Thoracic aorta (tissue), 2 donors: ENCODE data around the gene MYRF. TPM values are rescaled to one million over a fixed set of nuclear protein-coding genes. Genes with fewer than 3 reads are reported as not detected.

Experiments used
- ATAC-seq: fragments of 150-250 bp; one replicate; pipeline ENCODE4 v1.8.0; 2017; ENCODE audit warnings: low read depth; ENCODE audit not compliant: insufficient number of reproducible peaks, low FRiP score
- DNase-seq: peaks from one replicate; pipeline ENCODE4 v3.0.0-alpha.2; 2020; ENCODE audit warnings: low spot score
- H3K27ac ChIP-seq, 2 donors: fragments of 200-600 bp; sonication (generic); 1 replicate in 1 of 2; 2 replicates in 1 of 2; pipeline ENCODE4 v1.5.1; 2016; ENCODE audit warnings: mild to moderate bottlenecking in 2 of 2, moderate library complexity in 2 of 2
- H3K27me3 ChIP-seq: fragments of 200-600 bp; sonication (generic); replicated peaks from 2 replicates; pipeline ENCODE4 v1.6.0; 2016; ENCODE audit warnings: mild to moderate bottlenecking; ENCODE audit not compliant: insufficient read depth
- H3K36me3 ChIP-seq: fragments of 200-600 bp; sonication (generic); one replicate; pipeline ENCODE4 v1.5.1; 2016
- H3K4me1 ChIP-seq, 2 donors: fragments of 200-600 bp; sonication (generic); 1 replicate in 1 of 2; 2 replicates in 1 of 2; pipeline versions ENCODE4 v1.5.1 to v1.6.0; 2016; ENCODE audit warnings: low read depth in 2 of 2, mild to moderate bottlenecking in 1 of 2; ENCODE audit not compliant: control insufficient read depth in 1 of 2
- H3K4me3 ChIP-seq: fragments of 200-600 bp; sonication (generic); 2 replicates; pipeline ENCODE4 v1.5.1; 2016; ENCODE audit warnings: mild to moderate bottlenecking
- H3K9me3 ChIP-seq: fragments of 200-600 bp; sonication (generic); 2 replicates; pipeline ENCODE4 v1.5.1; 2016
- total RNA-seq, 2 donors: library from RNA; depleted of rRNA; stranded (reverse); fragments of >200 nt; gene quantifications; one replicate each; pipeline versions ENCODE4 v1.1.0 to v1.2.3, GENCODE V29; 2016
- TF ChIP-seq, protein P1 (sequence below): fragments of 200-600 bp; sonication (generic); IDR thresholded peaks from one replicate; pipeline ENCODE4 v1.5.1; 2019; ENCODE audit warnings: antibody characterized with exemption

The MYRF gene
- total RNA-seq, 2 donors from 2014 or later, result 5.1 TPM; not detected in 1

- peaks cover 26% of the 10 kb centered on the region for H3K36me3 ChIP-seq
- TF ChIP-seq, protein P1, sequence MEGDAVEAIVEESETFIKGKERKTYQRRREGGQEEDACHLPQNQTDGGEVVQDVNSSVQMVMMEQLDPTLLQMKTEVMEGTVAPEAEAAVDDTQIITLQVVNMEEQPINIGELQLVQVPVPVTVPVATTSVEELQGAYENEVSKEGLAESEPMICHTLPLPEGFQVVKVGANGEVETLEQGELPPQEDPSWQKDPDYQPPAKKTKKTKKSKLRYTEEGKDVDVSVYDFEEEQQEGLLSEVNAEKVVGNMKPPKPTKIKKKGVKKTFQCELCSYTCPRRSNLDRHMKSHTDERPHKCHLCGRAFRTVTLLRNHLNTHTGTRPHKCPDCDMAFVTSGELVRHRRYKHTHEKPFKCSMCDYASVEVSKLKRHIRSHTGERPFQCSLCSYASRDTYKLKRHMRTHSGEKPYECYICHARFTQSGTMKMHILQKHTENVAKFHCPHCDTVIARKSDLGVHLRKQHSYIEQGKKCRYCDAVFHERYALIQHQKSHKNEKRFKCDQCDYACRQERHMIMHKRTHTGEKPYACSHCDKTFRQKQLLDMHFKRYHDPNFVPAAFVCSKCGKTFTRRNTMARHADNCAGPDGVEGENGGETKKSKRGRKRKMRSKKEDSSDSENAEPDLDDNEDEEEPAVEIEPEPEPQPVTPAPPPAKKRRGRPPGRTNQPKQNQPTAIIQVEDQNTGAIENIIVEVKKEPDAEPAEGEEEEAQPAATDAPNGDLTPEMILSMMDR, result no peak
- no peak for ATAC-seq
Measured at GRCh38 chr11:61782841-61783240, 30.4 kb downstream of the MYRF start.

DNA sequence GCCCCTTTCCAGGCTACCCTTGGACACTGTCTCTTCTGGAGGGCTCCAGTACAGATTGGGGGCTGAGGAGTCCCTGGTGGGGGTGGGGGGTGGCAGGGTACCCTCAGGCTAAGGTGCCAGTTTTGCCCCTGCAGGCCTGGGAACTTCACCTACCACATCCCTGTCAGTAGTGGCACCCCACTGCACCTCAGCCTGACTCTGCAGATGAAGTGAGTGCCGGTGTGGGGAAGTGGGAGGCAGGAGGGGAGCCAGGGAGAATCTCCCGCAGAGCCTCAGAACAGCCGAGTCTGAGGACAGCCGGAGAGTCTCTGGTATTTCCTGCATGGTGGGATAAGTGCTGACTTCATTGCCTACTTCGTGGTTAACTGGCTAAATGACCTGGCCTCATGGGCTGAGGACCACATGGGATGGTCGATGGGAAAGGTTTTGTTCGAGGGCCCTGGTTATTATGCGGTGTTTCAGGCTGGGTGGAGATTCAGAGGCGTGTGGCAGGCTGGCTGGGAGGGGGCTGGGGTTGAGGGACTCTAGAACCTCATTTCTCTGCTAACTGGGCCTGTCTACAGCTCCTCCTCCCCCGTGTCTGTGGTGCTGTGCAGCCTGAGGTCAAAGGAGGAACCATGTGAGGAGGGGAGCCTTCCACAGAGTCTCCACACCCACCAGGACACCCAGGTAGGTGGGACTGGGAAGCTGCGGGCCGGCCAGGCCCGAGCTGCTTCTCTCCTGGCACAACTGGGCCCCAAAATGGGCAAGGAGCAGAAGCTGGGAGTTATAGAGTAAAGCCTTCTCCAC, 31.5 kb downstream of the MYRF start:
- no peaks in the 10 kb centered on the region for H3K4me1 ChIP-seq
- no peak overlapping the region for H3K27ac ChIP-seq
- H3K36me3 ChIP-seq, result peaks cover 35% of the 10 kb centered on the region
- H3K4me3 ChIP-seq, result no peak overlapping the region
- no peak for DNase-seq
- TF ChIP-seq, protein P1, result no peak
- H3K9me3 ChIP-seq, result no peaks in the 10 kb centered on the region
- H3K27me3 ChIP-seq, result no peaks in the 10 kb centered on the region
- ATAC-seq, result no peak

More at GRCh38 chr11:61782841-61783240, 30.4 kb downstream of the MYRF start:
- H3K4me3 ChIP-seq, result no peak overlapping the region
- no peaks in the 10 kb centered on the region for H3K9me3 ChIP-seq
- H3K27me3 ChIP-seq, result no peaks in the 10 kb centered on the region
- H3K27ac ChIP-seq, result no peak overlapping the region
- no peaks in the 10 kb centered on the region for H3K4me1 ChIP-seq
- DNase-seq, result no peak

DNA sequence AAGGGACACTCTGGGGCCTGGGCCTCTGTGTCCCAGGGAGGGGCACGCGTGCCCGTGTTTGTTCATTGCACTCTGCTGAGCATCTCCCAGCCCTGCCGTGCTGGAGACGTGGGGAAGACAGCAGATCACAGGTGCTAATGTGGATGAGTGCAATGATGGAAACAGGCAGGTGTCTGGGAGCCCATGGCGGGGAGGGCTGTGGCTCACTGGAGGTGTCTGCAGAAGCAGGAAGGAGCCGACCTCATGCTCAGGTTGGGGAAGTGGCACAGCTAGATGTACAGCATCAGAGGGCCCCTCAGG, 32.0 kb downstream of the MYRF start:
- H3K4me3 ChIP-seq, result no peak overlapping the region
- ATAC-seq (no peak), DNase-seq (no peak)
- TF ChIP-seq, protein P1, result no peak
- peaks cover 41% of the 10 kb centered on the region for H3K36me3 ChIP-seq
- no peaks in the 10 kb centered on the region for H3K9me3 ChIP-seq
- H3K27me3 ChIP-seq, result no peaks in the 10 kb centered on the region
- H3K4me1 ChIP-seq, result no peaks in the 10 kb centered on the region
- H3K27ac ChIP-seq, result no peak overlapping the region

- no peak for ATAC-seq
- Histone ChIP-seq H3K9me3 (no peaks in the 10 kb centered on the region), H3K27me3 (no peaks in the 10 kb centered on the region), H3K4me3 (no peak overlapping the region), H3K4me1 (peaks cover 0 to under 1% of the 10 kb centered on the region in 2 donors), H3K36me3 (peaks cover 52% of the 10 kb centered on the region), H3K27ac (no peak overlapping the region)
- no peak for DNase-seq
- TF ChIP-seq, protein P1, result no peak
Measured at GRCh38 chr11:61785837-61786402, 33.5 kb downstream of the MYRF start.

DNA sequence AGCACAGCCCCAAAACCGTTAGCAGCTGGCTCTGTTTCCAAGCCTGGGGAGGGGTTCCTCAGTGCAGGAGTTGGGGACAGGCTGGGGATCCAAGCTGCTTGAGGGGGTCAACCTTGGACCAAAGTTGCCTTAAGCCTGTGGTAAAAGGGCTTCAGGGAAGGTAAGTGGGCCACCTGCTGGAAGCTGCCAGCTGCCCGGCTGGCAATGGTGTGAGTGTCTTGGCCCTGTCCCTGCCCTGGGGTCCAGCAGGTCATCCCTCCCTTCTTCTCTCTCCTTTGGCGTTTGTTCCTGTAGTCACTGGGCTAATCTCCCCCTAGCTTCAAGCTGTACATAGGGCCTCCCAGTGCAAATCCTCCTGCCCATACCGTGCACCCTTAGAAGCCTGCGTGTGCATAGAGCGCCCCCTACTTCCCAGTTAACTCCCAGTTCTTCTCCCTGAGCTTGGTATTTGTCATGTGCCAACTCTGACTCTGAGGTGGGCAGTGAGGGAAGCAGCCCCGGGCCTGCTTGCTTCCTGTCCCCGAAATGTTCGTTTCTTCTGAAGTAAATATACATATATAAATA, 35.6 kb downstream of the MYRF start:
- Histone ChIP-seq H3K4me3 (no peak overlapping the region), H3K27me3 (no peaks in the 10 kb centered on the region), H3K27ac (no peak overlapping the region), H3K4me1 (peaks cover 8 to 12% of the 10 kb centered on the region in 2 donors), H3K36me3 (peaks cover 52% of the 10 kb centered on the region), H3K9me3 (no peaks in the 10 kb centered on the region)
- no peak for ATAC-seq
- TF ChIP-seq, protein P1, result no peak
- DNase-seq, result no peak
